WTC11 (cell line): ENCODE data around the gene RAI14. TPM values are rescaled to one million over a fixed set of nuclear protein-coding genes. Genes with fewer than 3 reads are reported as not detected.

Experiments used
- ATAC-seq: fragments of 200-7000 bp; cut with Tn5 transposase; 2 replicates; pipeline ENCODE4 v1.10.0; 2021; ENCODE audit warnings: mild to moderate bottlenecking, moderate library complexity
- CTCF ChIA-PET: fragments of 300-600 bp; sonication (Branson Sonifier 250); formaldehyde crosslinking; loops from one replicate; lab custom pipeline; 2021; ENCODE audit warnings: antibody characterized with exemption; lab: Charles Lee
- POLR2A ChIA-PET: fragments of 350-600 bp; sonication (Branson Sonifier 250); formaldehyde crosslinking; loops from one replicate; lab custom pipeline; 2021; ENCODE audit warnings: antibody characterized with exemption; lab: Charles Lee
- DNase-seq: peaks from one replicate; pipeline ENCODE4 v3.0.0; 2021; ENCODE audit warnings: low spot score
- H3K27ac Mint-ChIP-seq: 2 replicates; pipeline ENCODE4 v1.8.0; 2021; ENCODE audit warnings: mixed read lengths
- H3K27me3 Mint-ChIP-seq: 2 replicates; pipeline ENCODE4 v1.8.0; 2021; ENCODE audit warnings: low read depth, mild to moderate bottlenecking, moderate library complexity, mixed read lengths
- H3K36me3 Mint-ChIP-seq: 2 replicates; pipeline ENCODE4 v1.8.0; 2021; ENCODE audit warnings: mixed read lengths
- H3K4me1 Mint-ChIP-seq: 2 replicates; pipeline ENCODE4 v1.8.0; 2022; ENCODE audit warnings: mixed read lengths
- H3K4me3 Mint-ChIP-seq: 2 replicates; pipeline ENCODE4 v1.8.0; 2021; ENCODE audit warnings: mild to moderate bottlenecking, moderate library complexity, mixed read lengths
- H3K9me3 Mint-ChIP-seq: 2 replicates; pipeline ENCODE4 v1.8.0; 2021; ENCODE audit warnings: mixed read lengths
- AFF4 ChIP-seq: sonication (generic); formaldehyde crosslinking; IDR thresholded peaks from 2 replicates; pipeline ENCODE4 v1.8.1; 2023; ENCODE audit warnings: mild to moderate bottlenecking, missing genetic modification reagents, borderline replicate concordance
- ARID4B ChIP-seq: sonication (generic); formaldehyde crosslinking; IDR thresholded peaks from 2 replicates; pipeline ENCODE4 v1.8.0; 2023; ENCODE audit warnings: missing genetic modification reagents, mild to moderate bottlenecking, borderline replicate concordance
- CREB1 ChIP-seq: sonication (generic); formaldehyde crosslinking; IDR thresholded peaks from 2 replicates; pipeline ENCODE4 v1.8.0; 2023; ENCODE audit warnings: mild to moderate bottlenecking, missing genetic modification reagents
- CREM ChIP-seq: sonication (generic); formaldehyde crosslinking; IDR thresholded peaks from 2 replicates; pipeline ENCODE4 v1.8.1; 2022; ENCODE audit warnings: mild to moderate bottlenecking, missing genetic modification reagents, moderate library complexity
- E2F1 ChIP-seq: sonication (generic); formaldehyde crosslinking; IDR thresholded peaks from 2 replicates; pipeline ENCODE4 v1.8.0; 2022; ENCODE audit warnings: mild to moderate bottlenecking, missing genetic modification reagents
- E2F5 ChIP-seq: sonication (generic); formaldehyde crosslinking; IDR thresholded peaks from 2 replicates; pipeline ENCODE4 v1.8.1; 2022; ENCODE audit warnings: mild to moderate bottlenecking, moderate library complexity, missing genetic modification reagents
- GABPB1 ChIP-seq: sonication (generic); formaldehyde crosslinking; IDR thresholded peaks from 2 replicates; pipeline ENCODE4 v1.8.1; 2023; ENCODE audit warnings: mild to moderate bottlenecking, missing genetic modification reagents
- GRHL2 ChIP-seq: fragments of 250-450 bp; sonication (Bioruptor Pico); IDR thresholded peaks from 2 replicates; pipeline ENCODE4 v1.8.0; 2022; ENCODE audit warnings: mild to moderate bottlenecking, moderate library complexity; ENCODE audit not compliant: insufficient replicate concordance, severe bottlenecking
- GTF2I ChIP-seq: fragments of 250-450 bp; sonication (Bioruptor Pico); conservative IDR thresholded peaks from 2 replicates; pipeline ENCODE4 v1.4.0; 2021; ENCODE audit warnings: mild to moderate bottlenecking
- HMGA2 ChIP-seq: fragments of 250-450 bp; sonication (Bioruptor Pico); IDR thresholded peaks from 2 replicates; pipeline ENCODE4 v1.4.0; 2021; ENCODE audit warnings: mild to moderate bottlenecking, moderate library complexity
- KAT7 ChIP-seq: sonication (generic); formaldehyde crosslinking; IDR thresholded peaks from 2 replicates; pipeline ENCODE4 v1.8.1; 2023; ENCODE audit warnings: missing genetic modification reagents, mild to moderate bottlenecking, borderline replicate concordance
- MAX ChIP-seq: sonication (generic); formaldehyde crosslinking; IDR thresholded peaks from 2 replicates; pipeline ENCODE4 v1.8.0; 2022; ENCODE audit warnings: mild to moderate bottlenecking, missing genetic modification reagents
- MLX ChIP-seq: sonication (generic); formaldehyde crosslinking; IDR thresholded peaks from 2 replicates; pipeline ENCODE4 v1.8.1; 2023; ENCODE audit warnings: mild to moderate bottlenecking, missing genetic modification reagents, moderate library complexity
- MYBL2 ChIP-seq: sonication (generic); formaldehyde crosslinking; IDR thresholded peaks from 2 replicates; pipeline ENCODE4 v1.8.1; 2023; ENCODE audit warnings: mild to moderate bottlenecking, moderate library complexity, missing genetic modification reagents
- SMAD3 ChIP-seq: sonication (generic); formaldehyde crosslinking; IDR thresholded peaks from 2 replicates; pipeline ENCODE4 v1.8.0; 2022; ENCODE audit warnings: missing genetic modification reagents, mild to moderate bottlenecking, borderline replicate concordance
- SOX15 ChIP-seq: fragments of 250-450 bp; sonication (Bioruptor Pico); IDR thresholded peaks from 2 replicates; pipeline ENCODE4 v1.9.0; 2021; ENCODE audit warnings: mild to moderate bottlenecking
- SP1 ChIP-seq: sonication (generic); formaldehyde crosslinking; conservative IDR thresholded peaks from 2 replicates; pipeline ENCODE4 v1.8.1; 2022; ENCODE audit warnings: missing genetic modification reagents
- TCF7 ChIP-seq: sonication (generic); formaldehyde crosslinking; IDR thresholded peaks from 2 replicates; pipeline ENCODE4 v1.8.0; 2022; ENCODE audit warnings: mild to moderate bottlenecking, low read depth, missing genetic modification reagents, moderate library complexity
- TEAD4 ChIP-seq: sonication (generic); formaldehyde crosslinking; IDR thresholded peaks from 2 replicates; pipeline ENCODE4 v1.8.0; 2022; ENCODE audit warnings: mild to moderate bottlenecking, missing genetic modification reagents
- TP53 ChIP-seq: sonication (generic); formaldehyde crosslinking; IDR thresholded peaks from 2 replicates; pipeline ENCODE4 v1.8.1; 2023; ENCODE audit warnings: mild to moderate bottlenecking, missing genetic modification reagents
- ZNF121 ChIP-seq: sonication (generic); formaldehyde crosslinking; IDR thresholded peaks from 2 replicates; pipeline ENCODE4 v1.8.0; 2023; ENCODE audit warnings: missing genetic modification reagents
- ZNF263 ChIP-seq: sonication (generic); formaldehyde crosslinking; IDR thresholded peaks from 2 replicates; pipeline ENCODE4 v1.8.1; 2022; ENCODE audit warnings: low read depth, mild to moderate bottlenecking, moderate library complexity, missing genetic modification reagents
- ZNF396 ChIP-seq: fragments of 250-450 bp; sonication (Bioruptor Pico); IDR thresholded peaks from 2 replicates; pipeline ENCODE4 v1.8.0; 2021; ENCODE audit warnings: mild to moderate bottlenecking, moderate library complexity, borderline replicate concordance
- ZNF416 ChIP-seq: fragments of 250-450 bp; sonication (Bioruptor Pico); IDR thresholded peaks from 2 replicates; pipeline ENCODE4 v1.9.0; 2021; ENCODE audit warnings: mild to moderate bottlenecking, inconsistent platforms
- ZSCAN18 ChIP-seq: fragments of 250-450 bp; sonication (Bioruptor Pico); IDR thresholded peaks from 2 replicates; pipeline ENCODE4 v2.1.2; 2022; ENCODE audit warnings: mild to moderate bottlenecking, moderate library complexity
- total RNA-seq: library from RNA; stranded (reverse); gene quantifications from 3 replicates; pipeline ENCODE4 v1.2.3, GENCODE V29; 2021

RAI14 gene
- total RNA-seq, 1 experiment from 2014 or later = 185 TPM

- TF ChIP-seq ARID4B (CRISPR knock-in tag) (no peak), KAT7 (CRISPR knock-in tag) (no peak), ZNF263 (no peak), ZNF416 (CRISPR knock-in tag) (no peak), E2F1 (CRISPR knock-in tag) (no peak), ZNF121 (CRISPR knock-in tag) (no peak)
These were observed 133.9 kb downstream of the RAI14 start (continued) for GRCh38 chr5:34790069-34790468.

GRCh38 chr5:34791761-34792244, 135.7 kb downstream of the RAI14 start:
- DNase-seq (no peak), ATAC-seq (peak; percentile 79)
- peak overlapping the region; percentile 41; the same call in 1 of the 2 replicates for H3K27ac Mint-ChIP-seq
- H3K4me1 Mint-ChIP-seq = peaks cover 20% of the 10 kb centered on the region
- CTCF ChIA-PET = no interaction called here
- peaks cover 11% of the 10 kb centered on the region for H3K9me3 Mint-ChIP-seq
- TF ChIP-seq AFF4 (CRISPR knock-in tag) = no peak
- TF ChIP-seq SOX15 (CRISPR knock-in tag) = no peak
- no peak for TF ChIP-seq ZNF263
- TF ChIP-seq HMGA2 (CRISPR knock-in tag) = no peak
- no peak for TF ChIP-seq ZNF396 (CRISPR knock-in tag)
- TF ChIP-seq SP1 (CRISPR knock-in tag) = no peak
- no peak for TF ChIP-seq TP53 (CRISPR knock-in tag)
- TF ChIP-seq GRHL2 (CRISPR knock-in tag) = no peak
- no peak for TF ChIP-seq GABPB1 (CRISPR knock-in tag)
- TF ChIP-seq CREB1 (CRISPR knock-in tag) = no peak
- TF ChIP-seq E2F5 = no peak
- TF ChIP-seq TCF7 (CRISPR knock-in tag) = no peak
- TF ChIP-seq GTF2I (CRISPR knock-in tag) = no peak
- no peak for TF ChIP-seq MLX
- no peak for TF ChIP-seq CREM (CRISPR knock-in tag)
- no peak for TF ChIP-seq MAX
- TF ChIP-seq ZSCAN18 (CRISPR knock-in tag) = no peak
- no peak for TF ChIP-seq SMAD3 (CRISPR knock-in tag)
- no peak for TF ChIP-seq MYBL2 (CRISPR knock-in tag)
- no peak for TF ChIP-seq TEAD4 (CRISPR knock-in tag)
- no peaks in the 10 kb centered on the region for H3K27me3 Mint-ChIP-seq
- peaks cover 37% of the 10 kb centered on the region for H3K36me3 Mint-ChIP-seq
- no peak overlapping the region for H3K4me3 Mint-ChIP-seq
- POLR2A ChIA-PET = interaction anchor here (0.7 kb wide), 1 partner anchor 121 kb away, joined by 3 read pairs; no protein-coding TSS in a partner anchor
